ENCODE data around the gene KRT86.
"Not testable (repeated sequence)": the region's sequence is repeated elsewhere in the genome, so short reads cannot be mapped to it uniquely, and the experiment has no call there.

KRT86 gene

GRCh38 chr12:52252175-52252615, 22.2 kb upstream of the KRT86 start:
- not testable (repeated sequence) for DNase-seq

- no peak for DNase-seq
These were observed 21.6 kb upstream of the KRT86 start for GRCh38 chr12:52252728-52253343.

DNA sequence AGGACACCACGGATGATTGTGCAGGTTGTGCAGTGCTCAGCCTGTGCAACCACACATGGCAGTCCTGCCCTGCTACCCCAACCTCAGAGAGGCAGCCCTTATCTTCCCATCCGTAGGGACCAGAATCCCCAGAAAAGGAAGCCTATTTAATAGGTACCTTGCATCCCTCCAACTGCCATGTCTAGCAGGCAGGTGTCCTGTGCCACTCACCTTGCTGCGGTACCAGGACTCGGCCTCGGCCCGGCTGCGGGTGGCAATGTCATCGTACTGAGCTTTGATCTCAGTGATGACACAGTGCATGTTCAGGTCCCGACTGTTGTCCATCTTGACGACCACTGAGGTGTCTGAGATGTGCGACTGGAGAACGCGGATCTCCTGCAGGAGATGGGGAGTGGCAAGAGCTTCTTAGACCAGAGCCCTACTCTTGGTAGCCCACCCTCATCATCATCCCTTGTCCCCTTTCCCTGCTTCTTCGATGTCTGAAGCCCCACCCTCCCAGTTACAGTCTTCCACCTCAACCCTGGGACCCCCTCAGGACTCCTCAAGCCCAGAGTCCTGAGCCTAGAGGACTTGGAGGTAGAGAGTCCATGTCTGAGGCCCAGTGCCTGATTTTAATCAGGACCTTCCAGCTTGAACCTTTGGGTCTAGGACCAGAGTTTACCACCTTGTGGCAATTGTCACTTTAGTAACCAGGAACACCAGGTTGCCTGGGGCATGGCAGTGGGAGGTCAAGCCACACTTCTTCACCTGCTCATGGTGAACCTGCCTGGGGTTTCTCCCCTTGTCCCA, 20.9 kb upstream of the KRT86 start:
- DNase-seq: no peak

GRCh38 chr12:52254180-52254964, 20.1 kb upstream of the KRT86 start:
- no peak for DNase-seq

- no peak for DNase-seq
These were observed 19.3 kb upstream of the KRT86 start for GRCh38 chr12:52254965-52255751.

GRCh38 chr12:52255926-52256583, 18.4 kb upstream of the KRT86 start:
- no peak for DNase-seq

- no peak for DNase-seq
These were observed 17.9 kb upstream of the KRT86 start for GRCh38 chr12:52256584-52256935.

- no peak for DNase-seq
These were observed 17.3 kb upstream of the KRT86 start for GRCh38 chr12:52257074-52257551.

DNA sequence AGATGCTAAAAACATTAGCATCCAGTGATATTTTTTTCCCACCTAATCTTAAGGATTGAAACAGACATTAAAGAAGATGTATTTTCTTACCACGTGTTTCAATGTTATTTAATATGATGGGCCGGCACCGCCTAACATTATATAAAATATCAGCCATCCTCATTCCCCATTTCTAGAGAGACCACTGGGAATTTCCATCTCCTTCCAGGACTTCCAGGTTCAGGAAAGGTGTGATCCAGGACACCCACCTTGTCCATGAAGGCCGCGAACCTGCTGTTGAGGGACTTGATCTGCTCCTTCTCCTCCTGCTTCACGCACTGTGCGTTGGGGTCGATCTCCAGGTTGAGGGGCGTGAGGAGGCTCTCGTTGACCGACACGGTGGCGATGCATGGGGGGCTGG, 16.5 kb upstream of the KRT86 start:
- not testable (repeated sequence) for DNase-seq

- DNase-seq: no peak
These were observed 16.0 kb upstream of the KRT86 start for GRCh38 chr12:52258335-52258901.

DNA sequence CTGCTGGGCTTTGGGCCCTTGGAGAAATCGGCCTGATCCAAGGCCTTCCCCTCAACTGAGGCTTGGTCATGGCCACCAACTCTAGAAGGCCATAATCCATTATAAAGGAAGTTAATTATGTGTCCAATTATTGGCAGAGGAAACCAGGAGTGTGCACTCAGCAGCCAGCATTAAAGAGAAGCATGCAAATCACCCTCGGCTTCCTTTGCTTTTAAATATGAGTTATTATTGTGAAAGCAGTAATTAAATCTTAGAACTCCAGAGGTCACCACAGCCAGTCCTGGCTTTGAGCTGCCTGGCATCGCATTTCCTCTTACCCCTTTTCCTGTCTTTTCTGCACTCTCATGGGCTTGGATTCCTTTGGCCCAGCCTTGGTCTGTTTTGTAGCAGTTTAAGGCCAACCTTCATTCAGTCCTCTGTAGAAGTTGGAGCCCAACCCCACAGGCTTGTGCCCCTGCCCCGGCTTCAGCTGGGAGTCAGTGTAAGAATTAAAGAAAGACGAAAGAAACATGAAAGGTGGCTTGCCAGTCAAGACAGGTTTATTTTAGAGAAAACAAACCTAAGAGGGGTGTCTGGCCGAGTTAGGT, 14.7 kb upstream of the KRT86 start:
- no peak for DNase-seq

DNA sequence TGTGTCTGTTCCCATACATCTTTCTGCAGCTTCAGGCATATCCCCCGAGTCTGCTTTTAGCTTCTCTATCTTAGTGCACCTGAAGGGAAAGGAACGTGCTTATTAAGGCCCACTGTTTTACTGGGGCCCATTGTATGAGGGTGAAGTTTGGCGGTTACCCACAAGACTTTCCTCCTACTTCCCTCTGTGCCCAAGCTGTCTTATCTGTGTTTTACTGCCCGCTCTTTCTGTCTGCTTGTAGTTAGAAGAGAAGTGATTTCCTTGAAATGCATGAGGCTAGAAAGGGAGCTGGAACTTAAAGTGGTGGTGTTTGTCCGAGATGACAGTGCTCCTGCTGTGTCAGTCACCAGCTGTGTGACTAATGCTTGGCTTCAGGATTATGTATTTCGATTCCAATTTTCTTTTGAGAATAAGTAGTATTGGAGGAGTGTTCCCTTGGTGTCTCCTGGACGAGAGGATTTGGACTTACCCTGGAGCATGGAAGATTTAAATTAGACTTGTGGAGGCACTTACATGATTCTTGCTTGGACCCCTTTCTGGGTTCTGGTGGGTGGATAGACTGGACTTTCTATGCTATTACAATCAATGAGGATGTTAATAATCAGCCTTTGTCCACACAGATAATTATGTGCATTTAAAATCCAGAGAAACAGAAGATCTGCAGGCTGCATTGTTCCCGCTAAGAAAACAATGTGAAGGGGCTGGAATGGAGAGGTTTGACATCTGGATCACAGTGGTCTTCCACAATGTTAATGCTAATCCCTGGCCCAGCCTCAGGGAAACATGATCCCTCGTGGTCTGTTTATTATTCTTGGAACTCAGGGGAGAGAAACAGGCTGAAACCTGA, 13.9 kb upstream of the KRT86 start:
- DNase-seq: no peak

DNA sequence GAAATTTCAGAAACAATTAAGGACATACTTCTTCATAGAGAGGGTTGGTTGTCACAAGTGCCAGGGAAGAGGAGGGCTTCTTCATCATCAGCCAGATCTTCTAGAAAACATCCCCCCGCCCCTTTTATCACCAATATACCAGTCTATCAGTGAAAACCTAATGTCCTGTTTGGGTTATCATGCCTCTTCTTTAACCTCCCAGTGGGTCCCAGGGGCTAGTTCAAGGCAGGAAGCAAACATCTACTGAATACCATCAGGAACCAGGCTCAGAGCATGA, 13.3 kb upstream of the KRT86 start:
- no peak for DNase-seq

DNA sequence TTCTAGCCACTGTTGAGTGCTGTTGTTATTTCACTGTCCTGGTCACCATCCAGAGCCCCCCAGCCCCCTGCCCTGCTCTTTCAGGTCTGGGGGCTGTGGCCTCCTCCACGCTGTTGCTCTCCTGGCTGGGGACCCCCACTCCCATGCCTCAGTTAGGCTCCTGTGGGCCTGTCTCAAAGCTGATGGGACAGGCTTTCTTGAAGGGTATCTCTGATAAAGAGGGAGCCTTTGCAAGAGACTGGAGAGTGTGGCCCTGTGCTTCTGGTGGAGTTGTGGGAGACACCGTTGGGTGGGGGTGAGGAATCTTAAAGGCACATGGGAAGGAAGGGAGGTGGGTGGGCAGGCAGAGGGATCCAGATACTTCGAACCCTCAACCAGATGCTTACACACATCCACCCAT, 12.2 kb upstream of the KRT86 start:
- DNase-seq: no peak

- no peak for DNase-seq
These were observed 10.5 kb upstream of the KRT86 start for GRCh38 chr12:52263761-52264434.

DNA sequence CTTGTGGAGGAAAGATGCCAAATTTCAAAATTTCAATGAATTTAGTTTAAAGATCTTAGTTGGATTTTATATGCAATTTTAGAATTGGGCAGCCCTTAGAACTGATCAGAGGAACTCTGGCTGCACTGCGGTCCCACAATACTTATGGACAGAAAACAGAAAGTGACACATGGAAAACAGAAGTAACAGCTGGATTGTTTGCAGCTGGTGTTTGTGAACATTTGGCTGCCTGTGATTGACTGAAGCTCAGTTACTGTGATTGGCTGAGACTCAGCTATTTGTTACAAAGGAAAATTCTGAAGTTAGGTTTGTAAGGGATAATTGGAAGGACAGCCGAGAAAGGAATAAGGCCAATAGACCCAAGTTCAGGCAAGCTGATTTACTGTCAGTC, 10.0 kb upstream of the KRT86 start:
- no peak for DNase-seq

- DNase-seq: no peak
These were observed 7.9 kb upstream of the KRT86 start for GRCh38 chr12:52266514-52266913.

- DNase-seq: no peak
These were observed 7.2 kb upstream of the KRT86 start for GRCh38 chr12:52267266-52267665.

DNA sequence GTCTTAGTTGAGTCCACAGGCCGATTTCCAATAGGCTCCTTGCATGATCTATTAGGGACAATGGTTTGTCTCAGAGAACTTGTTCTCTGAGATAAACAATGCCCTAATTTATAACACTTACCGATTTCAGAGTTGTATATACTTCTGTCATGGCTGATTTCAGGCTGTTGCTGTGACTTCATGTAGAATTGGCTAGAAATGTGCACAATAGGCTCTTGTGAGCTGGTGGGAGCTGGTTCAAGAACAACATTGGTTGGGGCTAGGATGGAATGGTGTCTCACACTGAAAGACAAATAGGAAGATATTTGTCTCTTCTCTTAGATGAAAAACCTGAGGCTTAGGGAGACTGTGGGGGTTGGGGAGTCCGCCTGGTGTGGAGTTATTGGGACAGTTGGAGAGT, 6.7 kb upstream of the KRT86 start:
- no peak for DNase-seq

- DNase-seq: no peak
These were observed 6.2 kb upstream of the KRT86 start for GRCh38 chr12:52268212-52268611.

All from inflammatory macrophage treated with lipopolysaccharide for 4 hours (primary cell).